ENCODE results near the gene SSH2.

DNA sequence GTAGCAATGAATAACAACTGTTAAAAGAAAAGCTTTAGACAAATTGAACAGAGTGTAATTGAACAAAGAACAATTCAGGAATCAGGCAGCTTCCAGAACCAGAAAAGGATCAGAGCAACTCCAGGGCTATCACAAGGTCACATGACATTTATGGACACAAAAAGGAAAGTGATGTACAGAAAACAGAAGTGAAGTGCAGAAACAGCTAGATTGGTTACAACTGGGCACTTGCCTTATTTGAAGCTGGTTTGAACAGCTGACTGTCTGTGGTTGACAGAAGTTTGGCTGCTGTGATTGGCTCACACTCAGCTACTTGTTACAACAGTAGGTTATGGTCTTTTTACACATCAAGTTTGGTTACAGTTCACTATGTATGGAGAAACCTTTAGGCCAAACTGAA lies 26.2 kb upstream of the SSH2 start:
- TF ChIP-seq CTCF (IDR thresholded peaks at IDR 0.05): no peak
- no peak for TF ChIP-seq EZH2 (IDR thresholded peaks at IDR 0.05)

Measured in neural progenitor cell (in vitro differentiated cells).